HEK293T (cell line): ENCODE results near the gene MED27.

Experiments
- ARNT ChIP-seq: fragments of 450-650 bp; IDR thresholded peaks from 2 replicates; pipeline ENCODE4 v1.6.1; 2017; ENCODE audit warnings: mild to moderate bottlenecking
- BHLHE40 ChIP-seq: fragments of 450-650 bp; IDR thresholded peaks from 2 replicates; pipeline ENCODE4 v1.6.1; 2016; ENCODE audit warnings: mild to moderate bottlenecking, moderate library complexity, borderline replicate concordance
- ELF4 ChIP-seq: fragments of 450-650 bp; IDR thresholded peaks from 2 replicates; pipeline ENCODE4 v1.6.1; 2017; ENCODE audit warnings: antibody characterized with exemption
- FOXK2 ChIP-seq: fragments of 450-650 bp; IDR thresholded peaks from 2 replicates; pipeline ENCODE4 v1.6.1; 2016; ENCODE audit warnings: mild to moderate bottlenecking
- FOXM1 ChIP-seq: fragments of 450-650 bp; IDR thresholded peaks from 2 replicates; pipeline ENCODE4 v1.6.1; 2017; ENCODE audit warnings: mild to moderate bottlenecking, borderline replicate concordance
- LEF1 ChIP-seq: fragments of 450-650 bp; IDR thresholded peaks from 2 replicates; pipeline ENCODE4 v1.6.1; 2017; ENCODE audit warnings: mild to moderate bottlenecking, borderline replicate concordance
- SUZ12 ChIP-seq: fragments of 450-650 bp; IDR thresholded peaks from 2 replicates; pipeline ENCODE4 v1.6.1; 2016; ENCODE audit warnings: mild to moderate bottlenecking
- ZNF384 ChIP-seq: fragments of 450-650 bp; IDR thresholded peaks from 2 replicates; pipeline ENCODE4 v1.6.1; 2016

GRCh38 chr9:132026932-132027585, 52.6 kb downstream of the MED27 start:
- TF ChIP-seq ZNF384 (no peak), FOXK2 (no peak), SUZ12 (no peak), ELF4 (no peak), FOXM1 (no peak), ARNT (no peak), LEF1 (no peak), BHLHE40 (no peak)
